Stimulated activated CD4-positive, alpha-beta T cell treated with anti-CD3 and anti-CD28 coated beads, Interleukin-15, amount 100 ng/mL, for 48 hours (primary cell): ENCODE data around the gene CCDC134.
A peak's percentile ranks its signal among the peaks of the same experiment; 100 is the strongest.
"Not testable (repeated sequence)": the region's sequence is repeated elsewhere in the genome, so short reads cannot be mapped to it uniquely, and the experiment has no call there.

Experiments
- DNase-seq, 2 donors: peaks; one replicate each; pipeline ENCODE4 v3.0.0-alpha.2; 2020; ENCODE audit warnings: low read depth in 2 of 2

The CCDC134 gene

GRCh38 chr22:41825376-41825775 lies 24.9 kb downstream of the CCDC134 start:
- no peak for DNase-seq

DNA sequence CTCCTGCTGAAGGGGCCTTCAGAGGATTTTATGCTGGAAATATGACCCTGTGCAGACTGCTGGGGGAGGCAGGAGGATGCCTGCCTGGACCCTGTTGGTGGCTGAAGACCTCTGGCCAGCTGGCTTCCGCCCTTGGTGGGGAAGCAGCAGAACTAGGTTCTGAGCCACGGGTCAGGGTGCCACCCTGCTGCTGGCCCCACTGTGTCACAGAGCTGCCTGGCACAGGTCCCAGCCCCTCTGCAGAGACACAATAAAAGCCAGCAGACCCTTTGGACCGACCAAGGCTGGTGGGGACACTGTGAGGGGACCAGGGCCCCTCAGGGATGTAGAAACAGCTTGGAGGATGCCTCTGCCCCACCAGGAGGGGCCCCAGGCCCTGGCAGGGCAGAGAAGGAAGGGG lies 25.5 kb downstream of the CCDC134 start:
- no peak for DNase-seq

DNA sequence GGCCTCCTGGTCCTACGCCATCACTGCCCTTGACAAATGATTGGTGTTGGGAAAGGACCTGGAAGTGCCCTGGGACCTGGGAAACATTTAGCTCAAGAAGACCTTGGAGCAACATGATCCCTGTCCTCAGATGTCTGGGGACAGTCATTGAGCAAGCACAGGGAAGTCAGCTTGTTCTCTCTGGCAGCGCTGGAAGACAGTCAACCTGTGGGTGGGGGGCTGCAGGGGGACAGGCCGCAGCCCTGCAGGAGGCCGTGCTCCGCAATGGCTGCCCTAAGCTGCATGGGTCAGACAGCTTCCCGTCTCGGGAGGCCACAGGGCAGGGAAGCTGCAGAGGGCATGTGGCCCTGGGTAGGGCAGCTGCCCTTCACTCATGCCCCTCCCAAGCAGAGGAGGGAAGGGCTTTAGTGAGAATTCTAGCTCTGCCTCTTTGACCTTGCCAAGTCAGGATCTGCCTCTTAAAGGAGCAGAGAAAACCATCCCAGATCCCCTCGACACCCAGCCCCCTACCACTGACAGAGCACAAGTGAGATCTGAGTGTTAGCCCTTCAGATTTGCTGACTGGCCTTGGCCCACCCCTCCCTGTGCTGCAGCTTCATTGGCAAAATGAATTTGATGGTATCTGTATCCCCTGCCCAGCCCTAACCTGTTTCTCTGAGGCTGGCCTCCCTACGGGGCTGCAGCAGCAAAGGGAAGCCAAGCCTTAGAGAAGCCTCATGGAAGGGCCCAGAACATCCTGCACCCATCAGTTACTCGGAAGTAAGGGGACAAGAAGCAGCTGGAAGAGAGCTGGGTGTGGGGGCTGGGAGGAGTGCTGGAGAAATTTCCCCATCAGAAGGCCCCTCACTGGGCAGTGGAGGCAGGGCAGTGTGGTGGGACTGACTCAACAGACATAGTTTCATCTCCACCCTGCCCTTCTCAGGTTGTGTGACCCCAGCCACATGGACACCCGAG lies 26.2 kb downstream of the CCDC134 start:
- DNase-seq = no peak

GRCh38 chr22:41827671-41828070 lies 27.2 kb downstream of the CCDC134 start:
- DNase-seq = no peak

DNA sequence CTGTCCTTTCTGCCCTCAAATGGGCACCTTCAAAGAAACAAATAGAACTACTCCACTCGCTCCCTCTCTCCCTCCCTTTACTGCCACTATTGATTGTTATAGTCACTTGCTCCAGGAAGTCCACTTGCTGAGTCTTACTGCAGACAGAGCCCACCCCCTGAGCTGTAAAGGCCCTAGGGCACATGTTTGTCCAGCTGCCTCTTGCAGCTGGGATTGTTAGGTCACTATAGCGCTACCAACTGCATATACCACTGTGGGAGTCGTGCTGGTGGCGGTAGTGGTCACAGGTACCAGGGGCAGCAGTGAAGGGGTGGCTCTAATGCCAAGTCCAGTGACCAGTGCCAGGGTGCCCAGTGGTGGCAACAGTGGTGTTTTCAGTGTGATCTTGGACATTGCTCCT lies 28.0 kb downstream of the CCDC134 start:
- DNase-seq = no peak

DNA sequence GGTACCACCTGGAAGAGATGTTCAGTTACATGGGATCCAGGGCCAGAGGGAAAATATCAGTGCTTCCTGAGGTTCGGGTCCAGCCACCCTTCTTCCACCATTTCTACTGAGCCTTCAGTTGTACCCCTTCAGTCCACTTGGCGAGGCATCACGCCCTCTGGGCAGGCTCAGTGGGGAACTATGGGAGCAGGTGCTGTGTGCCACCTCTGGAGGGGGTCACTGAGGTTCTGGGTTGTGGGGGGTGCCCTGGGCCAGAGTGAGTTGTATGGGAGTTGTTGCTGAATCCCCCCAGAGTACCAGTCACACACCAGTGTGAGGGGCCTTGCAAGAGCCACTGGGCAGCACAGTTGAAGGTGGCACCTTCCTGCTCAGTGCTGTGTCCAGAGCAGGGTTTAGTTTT lies 29.7 kb downstream of the CCDC134 start:
- no peak for DNase-seq

GRCh38 chr22:41831383-41831782 lies 30.9 kb downstream of the CCDC134 start:
- DNase-seq = no peak

- no peak for DNase-seq
Measured at GRCh38 chr22:41831828-41832552, 31.5 kb downstream of the CCDC134 start.

- DNase-seq = peak; percentile 99
Measured at GRCh38 chr22:41832553-41833368, 32.3 kb downstream of the CCDC134 start, which contains the start of gene SREBF2. Gene SREBF2 (plus strand): TSS chr22:41833105. CDS start chr22:41833271, 166 bp downstream.

- peak in 1 of 2 donors; percentile 19 for DNase-seq
Measured at GRCh38 chr22:41833369-41834004, 33.0 kb downstream of the CCDC134 start.

DNA sequence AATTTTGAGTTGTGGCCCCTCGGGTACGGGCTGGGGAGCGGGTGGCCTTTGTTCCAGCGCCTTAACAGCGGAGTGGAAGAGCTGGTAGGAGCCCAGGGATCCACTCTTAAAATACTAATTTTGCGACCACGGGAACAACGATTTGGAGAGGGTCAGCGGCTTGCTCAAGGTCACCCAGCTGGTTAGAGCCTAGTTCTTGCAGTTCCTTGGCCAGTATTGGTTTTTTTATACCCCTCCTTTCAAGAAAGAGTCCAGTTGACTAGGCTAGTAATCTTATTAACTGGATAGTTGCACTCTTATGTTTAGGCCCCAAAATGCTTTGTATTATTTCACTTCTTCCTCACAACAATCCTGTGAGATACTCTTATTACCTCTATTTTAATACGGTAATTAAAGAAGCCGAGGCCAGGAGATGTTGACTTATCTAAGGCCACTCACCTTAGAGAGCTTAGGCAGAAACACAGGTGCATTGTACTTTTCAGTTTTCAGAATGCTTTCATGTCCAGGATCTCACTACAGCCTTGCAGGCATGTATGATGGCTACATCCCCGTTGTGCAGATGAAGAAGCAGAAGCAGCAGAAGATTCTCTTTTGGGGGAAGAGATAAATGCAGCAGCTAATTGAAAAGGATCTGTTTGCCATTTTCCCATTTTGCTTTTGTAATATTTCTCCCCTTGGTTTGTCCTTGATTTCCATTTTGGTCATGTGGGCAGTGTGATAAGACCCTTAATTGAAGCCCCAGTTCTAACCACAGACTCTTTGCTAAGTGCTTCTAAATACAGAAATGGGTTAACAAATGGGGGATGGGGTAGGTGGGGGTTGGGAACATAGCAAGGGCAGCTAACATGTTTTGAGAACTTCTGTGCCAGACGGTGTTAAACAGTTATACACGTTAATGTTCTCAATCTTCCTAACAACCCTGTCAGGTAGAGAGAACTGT lies 33.8 kb downstream of the CCDC134 start:
- no peak for DNase-seq

DNA sequence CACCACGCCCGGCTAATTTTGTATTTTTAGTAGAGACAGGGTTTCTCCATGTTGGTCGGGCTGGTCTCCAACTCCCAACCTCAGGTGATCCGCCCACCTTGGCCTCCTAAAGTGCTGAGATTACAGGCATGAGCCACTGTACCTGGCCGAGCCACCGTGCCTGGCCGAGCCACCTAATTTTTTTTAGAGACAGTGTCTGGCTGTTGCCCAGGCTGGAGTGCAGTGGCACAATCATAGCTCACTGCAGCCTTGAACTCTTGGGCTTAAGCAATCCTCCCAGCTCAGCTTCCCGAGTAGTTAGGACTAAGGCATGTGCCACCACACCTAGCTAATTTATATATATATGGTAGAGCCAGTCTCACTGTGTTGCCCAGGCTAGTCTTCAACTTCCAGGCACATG lies 35.0 kb downstream of the CCDC134 start:
- DNase-seq = not testable (repeated sequence)

- no peak for DNase-seq
Measured at GRCh38 chr22:41836551-41836950, 36.1 kb downstream of the CCDC134 start.

- no peak for DNase-seq
Measured at GRCh38 chr22:41838842-41839618, 38.6 kb downstream of the CCDC134 start.

DNA sequence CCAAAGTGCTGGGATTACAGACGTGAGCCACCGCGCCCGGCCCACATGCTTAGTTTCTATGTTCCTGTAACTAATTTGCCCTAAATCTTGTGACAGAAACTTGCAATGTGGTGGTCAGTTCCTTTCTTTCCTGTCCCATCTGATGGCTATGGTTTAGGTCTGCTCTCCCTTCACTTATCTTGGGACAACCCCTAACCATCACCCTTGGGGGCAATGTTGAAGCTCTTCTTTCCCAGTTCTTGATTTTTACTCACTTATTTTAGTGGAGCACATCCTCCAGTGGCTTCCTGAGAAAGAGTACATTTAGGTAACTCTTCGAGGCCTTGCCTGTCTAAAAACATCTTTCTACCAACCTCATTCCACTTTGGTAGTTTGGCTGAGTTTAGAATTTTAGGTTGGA lies 39.7 kb downstream of the CCDC134 start:
- DNase-seq = no peak

DNA sequence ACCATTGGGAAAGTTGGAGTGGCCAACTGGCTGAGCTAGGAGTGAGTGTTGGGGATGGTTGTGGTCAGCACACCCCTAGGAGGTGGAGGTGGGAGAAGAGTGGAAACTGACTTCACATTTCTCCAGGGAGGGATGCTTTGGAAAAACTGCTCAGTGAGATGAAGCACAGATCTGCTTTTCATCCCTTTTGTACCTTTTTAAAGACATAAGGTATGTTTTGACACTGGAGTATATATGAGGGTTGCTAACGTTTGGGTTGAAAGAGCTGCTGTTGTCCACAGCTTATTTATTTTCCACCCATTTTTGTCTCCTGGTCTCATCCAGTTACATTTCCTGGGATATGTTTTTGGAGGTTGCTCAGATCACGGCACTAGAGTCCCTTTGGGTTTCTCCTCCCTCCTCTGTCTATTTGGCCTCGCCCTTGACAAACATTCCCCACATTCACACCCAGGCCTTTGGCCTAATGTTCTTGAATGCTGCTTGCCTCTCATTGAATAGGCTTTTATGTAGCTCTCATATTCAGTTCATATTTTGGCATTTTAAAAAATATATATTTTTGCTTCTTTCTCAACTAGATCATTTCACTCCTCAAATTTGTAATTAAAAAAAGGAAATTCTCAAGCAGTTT lies 40.7 kb downstream of the CCDC134 start:
- no peak for DNase-seq

DNA sequence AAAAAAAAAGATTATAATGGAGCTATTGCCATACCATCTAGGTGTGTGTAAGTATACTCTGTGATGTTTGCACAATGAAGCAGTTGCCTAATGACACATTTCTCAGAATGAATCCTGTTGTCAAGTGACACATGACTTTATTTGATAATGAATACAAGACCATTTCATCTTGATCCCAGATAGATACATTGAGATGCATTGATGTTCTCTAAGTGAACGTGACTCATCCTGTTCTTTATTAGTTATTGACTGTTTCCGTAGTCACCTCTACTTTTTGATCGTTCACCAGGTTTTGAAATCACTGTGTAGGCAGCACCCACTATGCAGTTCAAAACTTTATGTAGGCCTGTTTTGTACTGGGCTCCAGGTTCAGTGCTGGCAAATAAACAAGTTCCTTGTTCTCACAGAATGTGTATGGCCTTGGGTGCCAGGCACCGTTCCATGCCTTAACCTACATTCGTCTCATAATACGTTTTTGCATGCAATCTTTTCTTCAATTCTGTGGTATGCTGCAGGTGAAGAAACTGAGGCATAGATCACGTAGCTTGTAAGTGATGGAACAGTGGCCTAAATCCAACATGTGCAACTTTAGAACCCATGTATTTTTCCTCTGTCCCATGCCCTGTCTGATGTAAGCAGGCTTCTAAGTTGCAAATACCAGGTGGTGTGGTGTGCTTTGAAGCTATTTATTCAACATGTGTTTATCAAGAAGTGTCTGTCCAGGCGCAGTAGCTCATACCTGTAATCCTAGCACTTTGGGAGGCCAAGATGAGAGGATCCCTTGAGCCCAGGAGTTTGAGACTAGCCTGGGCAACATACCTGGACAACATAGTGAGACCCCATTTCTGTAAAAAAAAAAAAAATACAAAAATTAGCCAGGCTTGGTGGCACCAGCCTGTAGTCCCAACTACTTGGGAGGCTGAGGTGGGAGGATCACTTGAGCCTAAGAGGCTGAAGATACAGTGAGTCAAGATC lies 42.8 kb downstream of the CCDC134 start:
- no peak for DNase-seq

DNA sequence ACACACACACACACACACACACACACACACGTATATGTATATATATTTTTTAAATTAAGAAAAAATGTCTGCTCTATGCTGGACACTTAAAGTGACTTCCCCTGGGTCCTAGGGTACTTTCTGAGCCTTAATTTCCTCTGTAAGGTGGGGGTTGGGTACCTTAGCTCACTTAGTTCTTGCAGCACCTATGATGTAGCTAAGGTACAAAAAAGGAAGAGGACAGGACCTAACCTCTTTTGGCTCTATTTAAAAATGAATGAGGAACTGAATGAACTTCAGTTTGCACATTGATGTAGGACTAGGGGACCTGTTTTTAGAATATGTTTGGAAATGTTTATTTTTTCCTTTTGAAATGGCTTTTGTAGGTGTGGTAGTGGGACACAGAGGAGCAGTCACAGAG lies 43.6 kb downstream of the CCDC134 start:
- DNase-seq = no peak
